Keratinocyte (primary cell): ENCODE measurements around the gene EPHB2. TPM values are rescaled to one million over a fixed set of nuclear protein-coding genes. Genes with fewer than 3 reads are reported as not detected.

Source experiments
- DNase-seq: peaks from one replicate; pipeline ENCODE4 v3.0.0-alpha.2; 2011; ENCODE audit warnings: low read depth, missing footprints, low spot score
- FAIRE-seq: peaks from 2 replicates; lab custom pipeline; 2011; peaks lifted over from hg19 to GRCh38; lab: Jason Lieb, UNC
- H2AFZ ChIP-seq: 2 replicates; pipeline ENCODE4 v1.6.0; 2012; ENCODE audit warnings: low read length, control low read depth, inconsistent platforms; ENCODE audit not compliant: control insufficient read depth
- H3K27ac ChIP-seq: 2 replicates; pipeline ENCODE4 v1.5.1; 2011; ENCODE audit warnings: low read length; ENCODE audit not compliant: control insufficient read depth, insufficient read depth
- H3K27me3 ChIP-seq: 3 replicates; pipeline ENCODE4 v1.6.0; 2011; ENCODE audit warnings: low read length; ENCODE audit not compliant: control insufficient read depth, insufficient read depth; ENCODE audit errors: extremely low read depth
- H3K36me3 ChIP-seq, 2 experiments: 2 replicates in 1 of 2; 3 replicates in 1 of 2; pipeline ENCODE4 v1.5.1; 2011; ENCODE audit warnings: low read length in 2 of 2, mild to moderate bottlenecking in 1 of 2; ENCODE audit not compliant: control insufficient read depth in 2 of 2, insufficient read depth in 2 of 2; ENCODE audit errors: extremely low read depth in 1 of 2
- H3K4me1 ChIP-seq: 3 replicates; pipeline ENCODE4 v1.5.1; 2011; ENCODE audit warnings: low read length; ENCODE audit not compliant: control insufficient read depth, insufficient read depth; ENCODE audit errors: extremely low read depth
- H3K4me2 ChIP-seq: 3 replicates; pipeline ENCODE4 v1.6.0; 2011; ENCODE audit warnings: low read depth, low read length; ENCODE audit not compliant: control insufficient read depth, insufficient read depth; ENCODE audit errors: extremely low read depth
- H3K4me3 ChIP-seq, 3 experiments: fragments of 200-600 bp in 1 of 3; sonication (generic) in 1 of 3; 2 replicates in 2 of 3; 3 replicates in 1 of 3; pipeline ENCODE4 v1.5.1; 2011 to 2016; ENCODE audit warnings: low read length in 3 of 3, mild to moderate bottlenecking in 3 of 3, control low read depth in 2 of 3, inconsistent platforms in 1 of 3, low read depth in 1 of 3, mixed read lengths in 1 of 3, mixed run types in 1 of 3, moderate library complexity in 1 of 3; ENCODE audit not compliant: control insufficient read depth in 2 of 3, insufficient read depth in 2 of 3; ENCODE audit errors: extremely low read depth in 1 of 3
- H3K79me2 ChIP-seq: 2 replicates; pipeline ENCODE4 v1.6.0; 2012; ENCODE audit warnings: low read length; ENCODE audit not compliant: control insufficient read depth, insufficient read depth
- H3K9ac ChIP-seq: 3 replicates; pipeline ENCODE4 v1.6.0; 2011; ENCODE audit warnings: low read length; ENCODE audit not compliant: control insufficient read depth, insufficient read depth; ENCODE audit errors: extremely low read depth
- H3K9me1 ChIP-seq: 3 replicates; pipeline ENCODE4 v1.6.0; 2011; ENCODE audit warnings: low read length; ENCODE audit not compliant: control insufficient read depth, insufficient read depth; ENCODE audit errors: extremely low read depth
- H3K9me3 ChIP-seq: 2 replicates; pipeline ENCODE4 v1.5.1; 2012; ENCODE audit warnings: low read depth, low read length; ENCODE audit not compliant: control insufficient read depth
- H4K20me1 ChIP-seq: 3 replicates; pipeline ENCODE4 v1.6.0; 2011; ENCODE audit warnings: low read length; ENCODE audit not compliant: control insufficient read depth, insufficient read depth; ENCODE audit errors: extremely low read depth
- EZH2 ChIP-seq: IDR thresholded peaks from one replicate; pipeline ENCODE4 v1.6.1; 2012; ENCODE audit warnings: inconsistent platforms, mild to moderate bottlenecking, low read length, moderate library complexity
- dilution Hi-C: fragments of 300-500 bp; cut with MboI; formaldehyde crosslinking; loops from one replicate; pipeline ENCODE4 v1.7.0; 2020; ENCODE audit warnings: low sequenced_read_pairs; ENCODE audit not compliant: extremely low pct_ligation_motif_present
- polyA plus RNA-seq, 5 experiments: library from polyadenylated mRNA; depleted of rRNA in 3 of 5; stranded (reverse) in 3 of 5; stranded (forward) in 1 of 5; unstranded in 1 of 5; fragments of >200 nt; gene quantifications; 1 replicate in 1 of 5; 2 replicates in 3 of 5; 3 replicates in 1 of 5; pipeline versions ENCODE4 v1.2.1 to v1.2.3, GENCODE V29; 2011 to 2012; ENCODE audit warnings: missing spikeins in 2 of 5, low read depth in 1 of 5, low replicate concordance in 1 of 5
- TF ChIP-seq, protein P1 (sequence below), 3 experiments: IDR thresholded peaks in 1 of 3; conservative IDR thresholded peaks in 1 of 3; optimal IDR thresholded peaks in 1 of 3; 2 replicates in 2 of 3; 3 replicates in 1 of 3; pipeline versions ENCODE3 to v1.5.1; 2011; ENCODE audit warnings: low read length in 3 of 3, mild to moderate bottlenecking in 3 of 3, moderate library complexity in 2 of 3, control low read depth in 1 of 3, inconsistent platforms in 1 of 3; ENCODE audit not compliant: insufficient read depth in 2 of 3; ENCODE audit errors: extremely low read depth in 1 of 3

The EPHB2 gene
- polyA plus RNA-seq, 1 donor (not counting 4 experiments of a cell fraction or from before 2014, with no cell fraction given) = 0.10 TPM

DNA sequence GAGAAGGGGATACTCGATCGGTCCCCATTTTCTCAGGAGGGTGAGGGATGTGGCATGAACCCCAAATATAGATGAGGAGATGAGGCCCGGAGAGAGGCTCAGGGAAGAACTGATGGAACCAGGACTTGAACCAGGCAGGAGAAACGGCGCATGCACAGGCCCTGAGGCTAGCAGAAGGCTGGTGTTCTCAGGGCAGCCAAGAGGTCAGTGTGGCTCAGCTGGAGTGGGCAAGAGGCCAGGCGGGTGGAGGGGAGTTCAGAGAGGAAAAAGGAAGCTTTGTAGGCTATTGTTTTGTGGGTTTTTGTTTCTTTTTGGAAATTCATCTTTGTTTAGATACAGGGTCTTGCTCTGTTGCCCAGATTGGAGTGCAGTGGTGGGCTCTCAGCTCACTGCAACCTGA lies 140.0 kb downstream of the EPHB2 start:
- Histone ChIP-seq H3K4me3 (no peak overlapping the region), H3K27me3 (peaks cover 10% of the 10 kb centered on the region), H3K27ac (no peak overlapping the region), H2AFZ (no peak overlapping the region), H3K9me1 (no peaks in the 10 kb centered on the region), H3K36me3 (no peaks in the 10 kb centered on the region), H3K9ac (no peak overlapping the region), H3K79me2 (no peaks in the 10 kb centered on the region), H3K4me2 (no peak overlapping the region), H3K9me3 (no peaks in the 10 kb centered on the region), H4K20me1 (no peaks in the 10 kb centered on the region), H3K4me1 (no peaks in the 10 kb centered on the region)
- FAIRE-seq = no peak
- dilution Hi-C loops = no loop called here
- TF ChIP-seq, protein P1, sequence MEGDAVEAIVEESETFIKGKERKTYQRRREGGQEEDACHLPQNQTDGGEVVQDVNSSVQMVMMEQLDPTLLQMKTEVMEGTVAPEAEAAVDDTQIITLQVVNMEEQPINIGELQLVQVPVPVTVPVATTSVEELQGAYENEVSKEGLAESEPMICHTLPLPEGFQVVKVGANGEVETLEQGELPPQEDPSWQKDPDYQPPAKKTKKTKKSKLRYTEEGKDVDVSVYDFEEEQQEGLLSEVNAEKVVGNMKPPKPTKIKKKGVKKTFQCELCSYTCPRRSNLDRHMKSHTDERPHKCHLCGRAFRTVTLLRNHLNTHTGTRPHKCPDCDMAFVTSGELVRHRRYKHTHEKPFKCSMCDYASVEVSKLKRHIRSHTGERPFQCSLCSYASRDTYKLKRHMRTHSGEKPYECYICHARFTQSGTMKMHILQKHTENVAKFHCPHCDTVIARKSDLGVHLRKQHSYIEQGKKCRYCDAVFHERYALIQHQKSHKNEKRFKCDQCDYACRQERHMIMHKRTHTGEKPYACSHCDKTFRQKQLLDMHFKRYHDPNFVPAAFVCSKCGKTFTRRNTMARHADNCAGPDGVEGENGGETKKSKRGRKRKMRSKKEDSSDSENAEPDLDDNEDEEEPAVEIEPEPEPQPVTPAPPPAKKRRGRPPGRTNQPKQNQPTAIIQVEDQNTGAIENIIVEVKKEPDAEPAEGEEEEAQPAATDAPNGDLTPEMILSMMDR (optimal IDR thresholded peaks at IDR 0.05 in 1 of 3, IDR thresholded peaks at IDR 0.05 in 1 of 3, conservative IDR thresholded peaks at IDR 0.05 in 1 of 3; ENCODE audit: extremely low read depth in 1 of 3, insufficient read depth in 2 of 3, low read length in 3 of 3) = no peak
- TF ChIP-seq EZH2 = no peak
- DNase-seq = no peak

DNA sequence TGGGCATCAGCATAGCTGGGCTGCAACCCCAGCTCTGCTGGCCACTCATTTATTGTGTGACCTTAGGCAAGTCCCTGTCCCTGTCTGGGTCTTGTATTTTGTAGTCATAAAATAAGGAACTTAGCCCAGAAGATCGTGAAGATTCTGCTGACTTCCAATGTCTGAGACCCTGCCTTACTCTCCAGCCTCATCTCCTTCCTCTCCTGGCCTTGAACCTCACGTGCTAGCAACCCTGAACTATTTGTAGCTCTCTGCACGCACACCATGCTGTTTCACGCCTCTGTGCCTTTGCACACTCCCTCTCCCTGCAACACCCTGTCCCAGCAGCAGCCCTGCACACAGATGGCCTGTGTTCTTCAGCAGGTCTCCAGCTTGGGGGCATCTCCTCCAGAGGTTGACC lies 140.9 kb downstream of the EPHB2 start:
- H2AFZ ChIP-seq = no peak overlapping the region
- peaks cover 10% of the 10 kb centered on the region for H3K27me3 ChIP-seq
- no peaks in the 10 kb centered on the region for H3K9me1 ChIP-seq
- no peak overlapping the region for H3K4me3 ChIP-seq
- dilution Hi-C loops = no loop called here
- no peaks in the 10 kb centered on the region for H3K79me2 ChIP-seq
- DNase-seq = no peak
- H3K27ac ChIP-seq = no peak overlapping the region
- H3K9me3 ChIP-seq = no peaks in the 10 kb centered on the region
- FAIRE-seq = no peak
- no peak for TF ChIP-seq EZH2
- TF ChIP-seq, protein P1 (optimal IDR thresholded peaks at IDR 0.05 in 1 of 3, IDR thresholded peaks at IDR 0.05 in 1 of 3, conservative IDR thresholded peaks at IDR 0.05 in 1 of 3; ENCODE audit: extremely low read depth in 1 of 3, insufficient read depth in 2 of 3, low read length in 3 of 3) = no peak
- no peak overlapping the region for H3K9ac ChIP-seq
- no peaks in the 10 kb centered on the region for H3K4me1 ChIP-seq
- H3K36me3 ChIP-seq = no peaks in the 10 kb centered on the region
- H4K20me1 ChIP-seq = no peaks in the 10 kb centered on the region
- no peak overlapping the region for H3K4me2 ChIP-seq
